T-helper 17 cell (primary cell): Measurements from ENCODE around the gene ATF6. TPM values are rescaled to one million over a fixed set of nuclear protein-coding genes. Genes with fewer than 3 reads are reported as not detected.
"Not testable (repeated sequence)": the region's sequence is repeated elsewhere in the genome, so short reads cannot be mapped to it uniquely, and the experiment has no call there.

Experiments
- ATAC-seq: fragments of 150-1000 bp; cut with Tn5 transposase; 2 replicates; pipeline ENCODE4 v1.10.0; 2021; ENCODE audit warnings: mild to moderate bottlenecking, moderate library complexity
- DNase-seq, 3 donors: peaks; one replicate each; pipeline versions ENCODE4 v3.0.0 to v3.0.0-alpha.2; 2020 to 2021
- H3K9me3 ChIP-seq: one replicate; pipeline ENCODE4 v1.7.0; 2013; ENCODE audit warnings: low read length, mild to moderate bottlenecking; ENCODE audit not compliant: control insufficient read depth, poor library complexity, severe bottlenecking
- H3K27ac Mint-ChIP-seq: one replicate; pipeline ENCODE4 v1.8.0; 2022; ENCODE audit warnings: mild to moderate bottlenecking, moderate library complexity, mixed read lengths
- H3K27me3 Mint-ChIP-seq: one replicate; pipeline ENCODE4 v1.8.0; 2022; ENCODE audit warnings: mixed read lengths
- H3K36me3 Mint-ChIP-seq: one replicate; pipeline ENCODE4 v1.8.0; 2022; ENCODE audit warnings: low read depth, mixed read lengths
- H3K4me1 Mint-ChIP-seq: one replicate; pipeline ENCODE4 v1.8.0; 2022; ENCODE audit warnings: mild to moderate bottlenecking, mixed read lengths
- H3K4me3 Mint-ChIP-seq: one replicate; pipeline ENCODE4 v1.8.0; 2022; ENCODE audit warnings: mild to moderate bottlenecking, moderate library complexity, mixed read lengths
- total RNA-seq, 4 donors: library from RNA in 2 of 4; stranded (reverse) in 2 of 4; gene quantifications; one replicate each; pipeline ENCODE4 v1.2.3 and lab custom pipeline; 2022 to 2026

ATF6 gene
- total RNA-seq, 2 donors from 2014 or later = 17.0 to 18.6 TPM

GRCh38 chr1:161809202-161809601 lies 43.1 kb downstream of the ATF6 start:
- H3K27me3 Mint-ChIP-seq, ATAC-seq, H3K27ac Mint-ChIP-seq, DNase-seq, H3K36me3 Mint-ChIP-seq, H3K9me3 ChIP-seq, H3K4me3 Mint-ChIP-seq: not testable (repeated sequence)
- peaks cover 12% of the 10 kb centered on the region for H3K4me1 Mint-ChIP-seq

GRCh38 chr1:161809656-161810055 lies 43.5 kb downstream of the ATF6 start:
- H3K27ac Mint-ChIP-seq, H3K36me3 Mint-ChIP-seq, H3K4me3 Mint-ChIP-seq, H3K27me3 Mint-ChIP-seq, H3K9me3 ChIP-seq, DNase-seq, ATAC-seq: not testable (repeated sequence)
- peaks cover 12% of the 10 kb centered on the region for H3K4me1 Mint-ChIP-seq

- H3K4me3 Mint-ChIP-seq = no peak overlapping the region
- no peaks in the 10 kb centered on the region for H3K9me3 ChIP-seq
- no peaks in the 10 kb centered on the region for H3K27me3 Mint-ChIP-seq
- H3K36me3 Mint-ChIP-seq = peaks cover 7% of the 10 kb centered on the region
- DNase-seq (no peak), ATAC-seq (no peak)
- H3K4me1 Mint-ChIP-seq = peaks cover 11% of the 10 kb centered on the region
- H3K27ac Mint-ChIP-seq = no peak overlapping the region
These were observed 44.7 kb downstream of the ATF6 start for GRCh38 chr1:161810780-161811179.

- no peak overlapping the region for H3K27ac Mint-ChIP-seq
- H3K36me3 Mint-ChIP-seq = peaks cover 11% of the 10 kb centered on the region
These were observed 50.1 kb downstream of the ATF6 start for GRCh38 chr1:161816201-161816600.

GRCh38 chr1:161817176-161817730 lies 51.1 kb downstream of the ATF6 start:
- ATAC-seq = no peak
- peaks cover 18% of the 10 kb centered on the region for H3K36me3 Mint-ChIP-seq
- H3K4me3 Mint-ChIP-seq = no peak overlapping the region
- peaks cover 15% of the 10 kb centered on the region for H3K4me1 Mint-ChIP-seq
- no peak overlapping the region for H3K27ac Mint-ChIP-seq
- no peak for DNase-seq
- no peaks in the 10 kb centered on the region for H3K9me3 ChIP-seq
- no peaks in the 10 kb centered on the region for H3K27me3 Mint-ChIP-seq

More at GRCh38 chr1:161816201-161816600, 50.1 kb downstream of the ATF6 start:
- H3K4me1 Mint-ChIP-seq = peaks cover 7% of the 10 kb centered on the region
- no peaks in the 10 kb centered on the region for H3K9me3 ChIP-seq
- no peak overlapping the region for H3K4me3 Mint-ChIP-seq
- DNase-seq (no peak), ATAC-seq (no peak)
- H3K27me3 Mint-ChIP-seq = no peaks in the 10 kb centered on the region

GRCh38 chr1:161820914-161821313 lies 54.8 kb downstream of the ATF6 start:
- Mint-ChIP-seq H3K36me3 (peaks cover 23% of the 10 kb centered on the region), H3K4me3 (no peak overlapping the region), H3K27me3 (no peaks in the 10 kb centered on the region), H3K4me1 (peaks cover 17% of the 10 kb centered on the region), H3K27ac (peak overlapping the region; percentile 5)
- H3K9me3 ChIP-seq = no peaks in the 10 kb centered on the region
- DNase-seq = no peak
- no peak for ATAC-seq

- Mint-ChIP-seq H3K27me3 (no peaks in the 10 kb centered on the region), H3K4me1 (peaks cover 13% of the 10 kb centered on the region), H3K36me3 (peaks cover 22% of the 10 kb centered on the region), H3K4me3 (no peak overlapping the region), H3K27ac (no peak overlapping the region)
- no peak for DNase-seq
- ATAC-seq = no peak
- no peaks in the 10 kb centered on the region for H3K9me3 ChIP-seq
These were observed 58.5 kb downstream of the ATF6 start for GRCh38 chr1:161824618-161825017.

- DNase-seq = no peak
- H3K4me1 Mint-ChIP-seq = peaks cover 13% of the 10 kb centered on the region
- peak overlapping the region; percentile 24 for H3K27ac Mint-ChIP-seq
- no peaks in the 10 kb centered on the region for H3K9me3 ChIP-seq
- no peak overlapping the region for H3K4me3 Mint-ChIP-seq
- H3K27me3 Mint-ChIP-seq = no peaks in the 10 kb centered on the region
- peaks cover 22% of the 10 kb centered on the region for H3K36me3 Mint-ChIP-seq
- no peak for ATAC-seq
These were observed 59.7 kb downstream of the ATF6 start for GRCh38 chr1:161825831-161826230.

- peaks cover 13% of the 10 kb centered on the region for H3K4me1 Mint-ChIP-seq
- no peak overlapping the region for H3K4me3 Mint-ChIP-seq
- peaks cover 18% of the 10 kb centered on the region for H3K36me3 Mint-ChIP-seq
- ATAC-seq (no peak), DNase-seq (no peak)
- H3K27ac Mint-ChIP-seq = peak overlapping the region; percentile 24
- no peaks in the 10 kb centered on the region for H3K27me3 Mint-ChIP-seq
- no peaks in the 10 kb centered on the region for H3K9me3 ChIP-seq
These were observed 60.4 kb downstream of the ATF6 start for GRCh38 chr1:161826478-161826877.

- Mint-ChIP-seq H3K27me3 (no peaks in the 10 kb centered on the region), H3K4me1 (peaks cover 7% of the 10 kb centered on the region), H3K4me3 (no peak overlapping the region), H3K36me3 (peaks cover 9% of the 10 kb centered on the region), H3K27ac (no peak overlapping the region)
- no peaks in the 10 kb centered on the region for H3K9me3 ChIP-seq
- DNase-seq = no peak
- no peak for ATAC-seq
These were observed 61.7 kb downstream of the ATF6 start for GRCh38 chr1:161827786-161828185.

- not testable (repeated sequence) for ATAC-seq, H3K9me3 ChIP-seq, H3K36me3 Mint-ChIP-seq, H3K4me1 Mint-ChIP-seq, H3K4me3 Mint-ChIP-seq, H3K27me3 Mint-ChIP-seq
- DNase-seq = peak in 1 of 3 donors; percentile 5
- peak overlapping the region; percentile 16 for H3K27ac Mint-ChIP-seq
These were observed 66.3 kb downstream of the ATF6 start for GRCh38 chr1:161832299-161832907.

GRCh38 chr1:161834967-161835550 lies 68.9 kb downstream of the ATF6 start:
- Mint-ChIP-seq H3K27me3 (no peaks in the 10 kb centered on the region), H3K27ac (no peak overlapping the region), H3K4me1 (peaks cover 6% of the 10 kb centered on the region), H3K4me3 (no peak overlapping the region), H3K36me3 (peaks cover 3% of the 10 kb centered on the region)
- DNase-seq = no peak
- no peak for ATAC-seq
- no peaks in the 10 kb centered on the region for H3K9me3 ChIP-seq

GRCh38 chr1:161836018-161836417 lies 69.9 kb downstream of the ATF6 start:
- H3K36me3 Mint-ChIP-seq = peaks cover 3% of the 10 kb centered on the region
- no peaks in the 10 kb centered on the region for H3K27me3 Mint-ChIP-seq
- no peak for DNase-seq
- no peak overlapping the region for H3K27ac Mint-ChIP-seq
- peaks cover 6% of the 10 kb centered on the region for H3K4me1 Mint-ChIP-seq
- H3K4me3 Mint-ChIP-seq = no peak overlapping the region
- ATAC-seq = no peak
- H3K9me3 ChIP-seq = no peaks in the 10 kb centered on the region

- no peak for ATAC-seq
- no peaks in the 10 kb centered on the region for H3K9me3 ChIP-seq
- Mint-ChIP-seq H3K4me3 (no peak overlapping the region), H3K27ac (peak overlapping the region; percentile 16), H3K27me3 (no peaks in the 10 kb centered on the region), H3K4me1 (peaks cover 5% of the 10 kb centered on the region), H3K36me3 (peaks cover 3% of the 10 kb centered on the region)
- DNase-seq = no peak
These were observed 72.2 kb downstream of the ATF6 start for GRCh38 chr1:161838362-161838761.
